Measurements from ENCODE around the gene ZDHHC14. TPM values are rescaled to one million over a fixed set of nuclear protein-coding genes. Genes with fewer than 3 reads are reported as not detected.

The ZDHHC14 gene
- total and polyA plus RNA-seq, 4 donors = 4.3 to 18.3 (median 8.9) TPM

DNA sequence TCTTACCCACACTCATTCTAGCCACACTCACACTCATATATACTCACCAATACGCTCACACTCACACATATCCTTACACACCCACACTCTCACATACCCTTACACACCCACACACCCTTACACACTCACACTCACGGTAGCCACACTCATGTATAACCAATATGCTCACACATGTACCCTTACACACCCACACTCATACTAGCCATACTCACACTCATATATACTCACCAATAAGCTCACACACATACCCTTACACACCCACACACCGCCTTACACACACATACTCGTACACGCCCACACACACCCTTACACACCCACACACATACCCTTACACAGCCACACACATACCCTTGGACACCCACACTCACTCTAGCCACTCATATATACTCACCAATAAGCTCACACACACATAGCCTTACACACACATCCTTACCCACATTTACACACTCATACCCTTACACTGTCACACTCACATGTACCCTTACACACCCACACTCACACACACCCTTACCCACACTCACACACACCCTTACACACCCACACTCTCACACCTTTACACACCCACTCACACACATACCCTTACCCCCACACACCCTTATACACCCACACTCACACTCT lies 249.6 kb downstream of the ZDHHC14 start:
- ATAC-seq (ENCODE audit: insufficient read depth, low FRiP score) (no peak), DNase-seq (no peak)
- Histone ChIP-seq H3K27ac (ENCODE audit: low read depth in 1 of 2, low read length in 1 of 2) (no peak overlapping the region), H3K9ac (ENCODE audit: insufficient read depth in 1 of 2, low read length in 2 of 2) (no peak overlapping the region), H3K27me3 (ENCODE audit: control insufficient read depth in 3 of 3, insufficient read depth in 3 of 3, low read length in 2 of 3) (no peaks in the 10 kb centered on the region), H3K4me1 (ENCODE audit: control insufficient read depth in 5 of 5, insufficient read depth in 5 of 5, low read length in 5 of 5) (peaks cover 0 to 7% (median 0%) of the 10 kb centered on the region in 5 donors), H3K4me3 (no peak overlapping the region), H3K36me3 (ENCODE audit: control insufficient read depth in 4 of 4, insufficient read depth in 4 of 4, low read length in 4 of 4) (peaks cover 0 to 13% (median 7%) of the 10 kb centered on the region in 4 donors), H3K9me3 (ENCODE audit: control insufficient read depth in 4 of 4, insufficient read depth in 3 of 4, low read length in 3 of 4) (no peaks in the 10 kb centered on the region)
- TF ChIP-seq CTCF (IDR thresholded peaks at IDR 0.05; ENCODE audit: control extremely low read depth, extremely low read depth) = no peak
- 94 to 98% methylated on average over 4 to 5 of the region's 5 CpGs for WGBS, 2 donors

DNA sequence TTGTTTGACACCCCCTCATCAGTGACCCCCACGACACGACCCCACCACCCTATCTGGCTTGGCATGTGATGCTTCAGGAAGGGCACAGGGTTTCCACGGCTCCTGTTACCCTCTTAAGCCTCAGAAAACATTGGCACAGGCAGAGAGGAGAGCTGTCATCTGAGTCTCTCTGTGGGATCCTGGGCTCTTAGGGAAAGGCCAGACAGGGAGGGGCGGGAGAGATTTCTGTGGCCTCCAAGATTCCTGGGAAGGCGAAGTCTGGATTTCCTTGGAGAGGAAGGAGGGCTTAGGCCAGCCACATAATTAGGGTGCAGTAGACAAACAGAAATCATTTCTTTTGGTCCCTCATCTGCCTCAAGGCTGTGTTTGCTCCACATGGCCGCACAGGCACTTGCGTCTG lies 250.4 kb downstream of the ZDHHC14 start:
- no peaks in the 10 kb centered on the region for H3K9me3 ChIP-seq (ENCODE audit: control insufficient read depth in 4 of 4, insufficient read depth in 3 of 4, low read length in 3 of 4)
- peaks cover 0 to 13% (median 7%) of the 10 kb centered on the region in 4 donors for H3K36me3 ChIP-seq (ENCODE audit: control insufficient read depth in 4 of 4, insufficient read depth in 4 of 4, low read length in 4 of 4)
- no peaks in the 10 kb centered on the region for H3K27me3 ChIP-seq (ENCODE audit: control insufficient read depth in 3 of 3, insufficient read depth in 3 of 3, low read length in 2 of 3)
- no peak overlapping the region for H3K27ac ChIP-seq (ENCODE audit: low read depth in 1 of 2, low read length in 1 of 2)
- TF ChIP-seq CTCF (IDR thresholded peaks at IDR 0.05; ENCODE audit: control extremely low read depth, extremely low read depth) = no peak
- DNase-seq (no peak), ATAC-seq (ENCODE audit: insufficient read depth, low FRiP score) (no peak)
- peaks cover 0 to 7% (median 0%) of the 10 kb centered on the region in 5 donors for H3K4me1 ChIP-seq (ENCODE audit: control insufficient read depth in 5 of 5, insufficient read depth in 5 of 5, low read length in 5 of 5)
- WGBS, 2 donors = 88 to 90% methylated on average over 7 of the region's 7 CpGs
- H3K9ac ChIP-seq (ENCODE audit: insufficient read depth in 1 of 2, low read length in 2 of 2) = no peak overlapping the region
- H3K4me3 ChIP-seq = no peak overlapping the region

GRCh38 chr6:157631838-157632614 lies 251.0 kb downstream of the ZDHHC14 start:
- no peak overlapping the region for H3K4me3 ChIP-seq
- DNase-seq (no peak), ATAC-seq (ENCODE audit: insufficient read depth, low FRiP score) (no peak)
- TF ChIP-seq CTCF (IDR thresholded peaks at IDR 0.05; ENCODE audit: control extremely low read depth, extremely low read depth) = no peak
- no peak overlapping the region for H3K27ac ChIP-seq (ENCODE audit: low read depth in 1 of 2, low read length in 1 of 2)
- 82 to 88% methylated on average over 11 of the region's 11 CpGs for WGBS, 2 donors
- peaks cover 0 to 6% (median 0%) of the 10 kb centered on the region in 5 donors for H3K4me1 ChIP-seq (ENCODE audit: control insufficient read depth in 5 of 5, insufficient read depth in 5 of 5, low read length in 5 of 5)
- H3K27me3 ChIP-seq (ENCODE audit: control insufficient read depth in 3 of 3, insufficient read depth in 3 of 3, low read length in 2 of 3) = no peaks in the 10 kb centered on the region
- H3K36me3 ChIP-seq (ENCODE audit: control insufficient read depth in 4 of 4, insufficient read depth in 4 of 4, low read length in 4 of 4) = peaks cover 0 to 17% (median 7%) of the 10 kb centered on the region in 4 donors
- H3K9me3 ChIP-seq (ENCODE audit: control insufficient read depth in 4 of 4, insufficient read depth in 3 of 4, low read length in 3 of 4) = no peaks in the 10 kb centered on the region
- H3K9ac ChIP-seq (ENCODE audit: insufficient read depth in 1 of 2, low read length in 2 of 2) = no peak overlapping the region

All from lung (tissue), 12 donors.